Gastrocnemius medialis (tissue), 4 donors: ENCODE results near the gene NAA16. TPM values are rescaled to one million over a fixed set of nuclear protein-coding genes. Genes with fewer than 3 reads are reported as not detected.

Source experiments
- ATAC-seq, 2 donors: fragments of 150-250 bp; one replicate each; pipeline ENCODE4 v1.9.1; 2016
- DNase-seq, 2 donors: peaks; one replicate each; pipeline ENCODE4 v3.0.0-alpha.2; 2019
- H3K27ac ChIP-seq, 4 donors: fragments of 200-600 bp; sonication (generic); 1 replicate in 1 of 4; 2 replicates in 3 of 4; pipeline ENCODE4 v1.5.1; 2016 to 2018; ENCODE audit warnings: mild to moderate bottlenecking in 2 of 4, moderate library complexity in 1 of 4
- H3K27me3 ChIP-seq, 3 donors: fragments of 200-600 bp; sonication (generic) in 2 of 3; 1 replicate in 1 of 3; 2 replicates in 2 of 3; pipeline versions ENCODE4 v1.5.1 to v1.6.0; 2016 to 2019; ENCODE audit warnings: mild to moderate bottlenecking in 1 of 3, moderate library complexity in 1 of 3
- H3K36me3 ChIP-seq, 2 donors: fragments of 200-600 bp; sonication (generic) in 1 of 2; one replicate each; pipeline ENCODE4 v1.5.1; 2017 to 2018
- H3K4me1 ChIP-seq, 2 donors: fragments of 200-600 bp; sonication (generic) in 1 of 2; one replicate each; pipeline ENCODE4 v1.5.1; 2016 to 2017; ENCODE audit warnings: mild to moderate bottlenecking in 2 of 2
- H3K4me3 ChIP-seq, 4 donors: fragments of 200-600 bp; sonication (generic) in 3 of 4; 1 replicate in 1 of 4; 2 replicates in 3 of 4; pipeline ENCODE4 v1.5.1; 2016 to 2019; ENCODE audit warnings: mild to moderate bottlenecking in 2 of 4
- H3K9me3 ChIP-seq, 3 donors: fragments of 200-600 bp; sonication (generic) in 2 of 3; 1 replicate in 1 of 3; 2 replicates in 2 of 3; pipeline ENCODE4 v1.5.1; 2016 to 2019
- CTCF ChIP-seq, 5 experiments: fragments of 450-650 bp in 3 of 5; fragments of 200-600 bp in 2 of 5; sonication (generic) in 2 of 5; IDR thresholded peaks in 4 of 5; conservative IDR thresholded peaks in 1 of 5; 1 replicate in 4 of 5; 2 replicates in 1 of 5; pipeline ENCODE4 v1.5.1; 2016 to 2019; ENCODE audit warnings: antibody characterized with exemption in 5 of 5, mild to moderate bottlenecking in 3 of 5, moderate library complexity in 3 of 5
- POLR2A ChIP-seq, 2 donors: fragments of 450-650 bp; IDR thresholded peaks; one replicate each; pipeline ENCODE4 v1.6.1; 2017; ENCODE audit warnings: antibody characterized with exemption in 2 of 2, mild to moderate bottlenecking in 2 of 2, moderate library complexity in 2 of 2
- in situ Hi-C, 4 donors: fragments of 200-750 bp; cut with MboI; loops; one replicate each; pipeline versions ENCODE4 v1.15.0 to v1.8.0; 2017; ENCODE audit warnings: low sequenced_read_pairs in 4 of 4
- intact Hi-C: fragments of 100-400 bp; cut with DNase I; formaldehyde crosslinking; loops from one replicate; pipeline ENCODE4 v1.15.1; 2023; ENCODE audit warnings: low total_unique reads
- total RNA-seq, 4 donors: library from RNA; depleted of rRNA; stranded (reverse); fragments of >200 nt; gene quantifications; one replicate each; pipeline versions ENCODE4 v1.1.0 to v1.2.3, GENCODE V29; 2016

NAA16 gene
- total RNA-seq, 4 donors from 2014 or later: 8.2 to 30.5 (median 11.6) TPM

- DNase-seq: no peak
- ATAC-seq: no peak
- intact Hi-C loops: no loop called here
- in situ Hi-C loops: no loop called here
- Histone ChIP-seq H3K27me3 (no peaks in the 10 kb centered on the region), H3K4me1 (no peaks in the 10 kb centered on the region), H3K36me3 (no peaks in the 10 kb centered on the region), H3K4me3 (no peak overlapping the region), H3K9me3 (no peaks in the 10 kb centered on the region), H3K27ac (no peak overlapping the region)
- TF ChIP-seq POLR2A (IDR thresholded peaks at IDR 0.05) (no peak), CTCF (IDR thresholded peaks at IDR 0.05 in 4 of 5, conservative IDR thresholded peaks at IDR 0.05 in 1 of 5) (no peak)
Observed at GRCh38 chr13:41282129-41282571, 28.9 kb upstream of the NAA16 start.

- H3K27me3 ChIP-seq: no peaks in the 10 kb centered on the region
- TF ChIP-seq CTCF (IDR thresholded peaks at IDR 0.05 in 4 of 5, conservative IDR thresholded peaks at IDR 0.05 in 1 of 5) (no peak), POLR2A (IDR thresholded peaks at IDR 0.05) (no peak)
- no peak overlapping the region for H3K4me3 ChIP-seq
- in situ Hi-C loops (no loop called here), intact Hi-C loops (no loop called here)
- no peaks in the 10 kb centered on the region for H3K36me3 ChIP-seq
- no peaks in the 10 kb centered on the region for H3K4me1 ChIP-seq
- no peak overlapping the region for H3K27ac ChIP-seq
- ATAC-seq (no peak), DNase-seq (no peak)
- no peaks in the 10 kb centered on the region for H3K9me3 ChIP-seq
Observed at GRCh38 chr13:41284512-41285288, 26.4 kb upstream of the NAA16 start.

GRCh38 chr13:41286370-41286769 is 24.7 kb upstream of the NAA16 start:
- Histone ChIP-seq H3K27ac (no peak overlapping the region), H3K4me3 (no peak overlapping the region), H3K4me1 (no peaks in the 10 kb centered on the region), H3K9me3 (no peaks in the 10 kb centered on the region), H3K36me3 (no peaks in the 10 kb centered on the region), H3K27me3 (no peaks in the 10 kb centered on the region)
- ATAC-seq (no peak), DNase-seq (no peak)
- TF ChIP-seq POLR2A (IDR thresholded peaks at IDR 0.05): no peak
- no peak for TF ChIP-seq CTCF (IDR thresholded peaks at IDR 0.05 in 4 of 5, conservative IDR thresholded peaks at IDR 0.05 in 1 of 5)
- in situ Hi-C loops: no loop called here
- intact Hi-C loops: no loop called here

- Histone ChIP-seq H3K4me3 (no peak overlapping the region), H3K4me1 (no peaks in the 10 kb centered on the region), H3K27ac (no peak overlapping the region), H3K27me3 (no peaks in the 10 kb centered on the region), H3K9me3 (peaks cover 0 to 4% (median 0%) of the 10 kb centered on the region in 3 donors), H3K36me3 (no peaks in the 10 kb centered on the region)
- in situ Hi-C loops (no loop called here), intact Hi-C loops (no loop called here)
- no peak for ATAC-seq
- no peak for DNase-seq
- TF ChIP-seq CTCF (IDR thresholded peaks at IDR 0.05 in 4 of 5, conservative IDR thresholded peaks at IDR 0.05 in 1 of 5) (no peak), POLR2A (IDR thresholded peaks at IDR 0.05) (no peak)
Observed at GRCh38 chr13:41289463-41289881, 21.6 kb upstream of the NAA16 start.
